HEK293 (cell line): Measurements from ENCODE around the gene KIF2B.

ENCODE experiments used
- CTCF ChIA-PET: fragments of 350-600 bp; formaldehyde crosslinking; extraction: SDS; loops from one replicate; lab custom pipeline; 2021; ENCODE audit warnings: antibody characterized with exemption; lab: Yijun Ruan, JAX
- POLR2A ChIA-PET: fragments of 300-600 bp; formaldehyde crosslinking; extraction: SDS; loops from one replicate; lab custom pipeline; 2020; ENCODE audit warnings: antibody characterized with exemption, inconsistent platforms; lab: Yijun Ruan, JAX
- H3K27ac ChIP-seq: fragments of 200-500 bp; sonication (Bioruptor generic); 2 replicates; pipeline ENCODE4 v1.5.1; 2014; ENCODE audit warnings: low read depth, low read length, control low read depth, inconsistent platforms; ENCODE audit errors: extremely low read depth
- H3K36me3 ChIP-seq, 2 experiments: fragments of 200-500 bp in 1 of 2; sonication (Bioruptor generic) in 1 of 2; 1 replicate in 1 of 2; 2 replicates in 1 of 2; pipeline ENCODE4 v1.5.1; 2014 to 2017; ENCODE audit warnings: inconsistent platforms in 2 of 2, low read length in 2 of 2; ENCODE audit not compliant: control insufficient read depth in 2 of 2, insufficient read depth in 1 of 2
- H3K4me1 ChIP-seq: fragments of 200-500 bp; sonication (Bioruptor generic); 2 replicates; pipeline ENCODE4 v1.5.1; 2014; ENCODE audit warnings: mild to moderate bottlenecking, low read length, inconsistent platforms; ENCODE audit not compliant: control insufficient read depth, insufficient read depth
- H3K4me3 ChIP-seq: 2 replicates; pipeline ENCODE4 v1.5.1; 2011; ENCODE audit warnings: low read depth, mild to moderate bottlenecking, control low read depth, low read length, moderate library complexity
- H3K9me3 ChIP-seq: fragments of 200-500 bp; sonication (Bioruptor generic); 2 replicates; pipeline ENCODE4 v1.5.1; 2014; ENCODE audit warnings: low read depth, low read length, inconsistent platforms; ENCODE audit not compliant: control insufficient read depth, insufficient read depth
- GLI2 ChIP-seq: fragments of 450-650 bp; formaldehyde crosslinking; IDR thresholded peaks from 2 replicates; pipeline ENCODE4; 2017; ENCODE audit warnings: missing biosample characterization, missing genetic modification characterization, low read depth, borderline replicate concordance
- MEIS1 ChIP-seq: sonication (generic); formaldehyde crosslinking; IDR thresholded peaks from 2 replicates; pipeline ENCODE4 v1.8.1; 2022; ENCODE audit warnings: missing genetic modification reagents, mild to moderate bottlenecking, borderline replicate concordance
- OSR2 ChIP-seq: fragments of 450-650 bp; formaldehyde crosslinking; IDR thresholded peaks from 2 replicates; pipeline ENCODE4 v1.5.1; 2016; ENCODE audit warnings: missing biosample characterization, missing genetic modification characterization
- SETDB1 ChIP-seq: IDR thresholded peaks from one replicate; pipeline ENCODE4 v1.6.1; 2017; ENCODE audit warnings: mild to moderate bottlenecking, low read length, moderate library complexity, mixed read lengths; ENCODE audit not compliant: insufficient read length
- SP2 ChIP-seq: fragments of 450-650 bp; formaldehyde crosslinking; IDR thresholded peaks from 2 replicates; pipeline ENCODE4 v1.5.1; 2016; ENCODE audit warnings: missing biosample characterization, missing genetic modification characterization
- TCF7L2 ChIP-seq: IDR thresholded peaks from 2 replicates; pipeline ENCODE4 v1.6.1; 2011; ENCODE audit warnings: low read depth, mild to moderate bottlenecking, inconsistent platforms, low read length, moderate library complexity, borderline replicate concordance
- ZIC2 ChIP-seq: fragments of 450-650 bp; formaldehyde crosslinking; IDR thresholded peaks from 2 replicates; pipeline ENCODE4 v1.5.1; 2016; ENCODE audit warnings: missing biosample characterization, missing genetic modification characterization
- ZNF10 ChIP-seq: fragments of 450-650 bp; formaldehyde crosslinking; IDR thresholded peaks from 2 replicates; pipeline ENCODE4 v1.5.1; 2017; ENCODE audit warnings: missing biosample characterization, missing genetic modification characterization
- ZNF112 ChIP-seq: fragments of 450-650 bp; formaldehyde crosslinking; IDR thresholded peaks from 2 replicates; pipeline ENCODE4 v1.5.0; 2017; ENCODE audit warnings: missing biosample characterization, missing genetic modification characterization
- ZNF138 ChIP-seq: fragments of 450-650 bp; formaldehyde crosslinking; IDR thresholded peaks from 2 replicates; pipeline ENCODE4 v1.5.1; 2016; ENCODE audit warnings: missing biosample characterization, missing genetic modification characterization, borderline replicate concordance
- ZNF202 ChIP-seq: fragments of 450-650 bp; formaldehyde crosslinking; IDR thresholded peaks from 2 replicates; pipeline ENCODE4 v1.5.1; 2016; ENCODE audit warnings: missing biosample characterization, missing genetic modification characterization, borderline replicate concordance
- ZNF223 ChIP-seq: fragments of 450-650 bp; formaldehyde crosslinking; IDR thresholded peaks from 2 replicates; pipeline ENCODE4 v1.5.1; 2016; ENCODE audit warnings: missing biosample characterization, missing genetic modification characterization
- ZNF239 ChIP-seq: fragments of 450-650 bp; formaldehyde crosslinking; IDR thresholded peaks from 2 replicates; pipeline ENCODE4 v1.5.1; 2016; ENCODE audit warnings: missing biosample characterization, missing genetic modification characterization
- ZNF24 ChIP-seq: fragments of 450-650 bp; formaldehyde crosslinking; IDR thresholded peaks from 2 replicates; pipeline ENCODE4 v1.5.1; 2016; ENCODE audit warnings: missing biosample characterization, missing genetic modification characterization
- ZNF311 ChIP-seq: fragments of 450-650 bp; formaldehyde crosslinking; IDR thresholded peaks from 2 replicates; pipeline ENCODE4 v1.5.1; 2017; ENCODE audit warnings: missing biosample characterization, missing genetic modification characterization, borderline replicate concordance
- ZNF354C ChIP-seq: fragments of 450-650 bp; formaldehyde crosslinking; IDR thresholded peaks from 2 replicates; pipeline ENCODE4 v1.5.1; 2016; ENCODE audit warnings: missing biosample characterization, missing genetic modification characterization, low read depth, borderline replicate concordance
- ZNF37A ChIP-seq: fragments of 450-650 bp; IDR thresholded peaks from 2 replicates; pipeline ENCODE4 v1.5.1; 2018; ENCODE audit warnings: missing biosample characterization, missing genetic modification characterization
- ZNF404 ChIP-seq: fragments of 450-650 bp; formaldehyde crosslinking; IDR thresholded peaks from 2 replicates; pipeline ENCODE4 v1.5.1; 2017; ENCODE audit warnings: missing biosample characterization, missing genetic modification characterization
- ZNF416 ChIP-seq: fragments of 450-650 bp; formaldehyde crosslinking; IDR thresholded peaks from 2 replicates; pipeline ENCODE4 v1.5.1; 2016; ENCODE audit warnings: missing biosample characterization, missing genetic modification characterization
- ZNF610 ChIP-seq: fragments of 450-650 bp; formaldehyde crosslinking; IDR thresholded peaks from 2 replicates; pipeline ENCODE4 v1.5.1; 2016; ENCODE audit warnings: missing biosample characterization, missing genetic modification characterization, borderline replicate concordance
- ZNF623 ChIP-seq: fragments of 450-650 bp; formaldehyde crosslinking; IDR thresholded peaks from 2 replicates; pipeline ENCODE4 v1.5.1; 2016; ENCODE audit warnings: missing biosample characterization, missing genetic modification characterization
- ZNF660 ChIP-seq: fragments of 450-650 bp; IDR thresholded peaks from 2 replicates; pipeline ENCODE4 v1.5.1; 2018; ENCODE audit warnings: missing biosample characterization, mild to moderate bottlenecking, missing genetic modification characterization
- TF ChIP-seq, protein P1 (sequence below): fragments of 450-650 bp; formaldehyde crosslinking; IDR thresholded peaks from 2 replicates; pipeline ENCODE4 v1.5.1; 2017; ENCODE audit warnings: missing biosample characterization, mild to moderate bottlenecking, missing genetic modification characterization, moderate library complexity
- TF ChIP-seq, protein P2 (sequence below): fragments of 450-650 bp; formaldehyde crosslinking; IDR thresholded peaks from 2 replicates; pipeline ENCODE4 v1.5.1; 2017; ENCODE audit warnings: missing biosample characterization, missing genetic modification characterization
- TF ChIP-seq, protein P3 (sequence below): fragments of 450-650 bp; formaldehyde crosslinking; IDR thresholded peaks from 2 replicates; pipeline ENCODE4 v1.5.1; 2016; ENCODE audit warnings: missing biosample characterization, missing genetic modification characterization
- TF ChIP-seq, protein P4 (sequence below): fragments of 450-650 bp; formaldehyde crosslinking; IDR thresholded peaks from 2 replicates; pipeline ENCODE4 v1.5.1; 2016; ENCODE audit warnings: missing biosample characterization, missing genetic modification characterization

KIF2B gene

DNA sequence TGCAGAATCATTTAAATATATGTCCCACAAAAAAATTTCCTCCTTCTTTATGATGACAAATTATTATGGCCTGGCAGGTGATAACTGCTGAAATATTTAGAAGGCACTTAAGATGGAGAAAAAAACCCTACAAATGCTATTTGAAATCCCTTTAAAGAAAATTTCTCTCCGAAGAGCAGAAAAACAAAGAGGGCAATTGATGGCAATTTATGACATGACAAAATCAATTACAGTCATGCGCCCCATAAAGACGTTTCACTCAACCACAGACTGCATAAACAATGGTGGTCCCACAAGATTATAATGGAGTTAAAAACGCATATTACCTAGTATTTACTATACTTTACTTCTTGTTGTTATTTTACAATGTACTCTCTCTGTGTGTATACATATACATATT, 25.2 kb upstream of the KIF2B start:
- H3K36me3 ChIP-seq: no peaks in the 10 kb centered on the region
- POLR2A ChIA-PET: no interaction called here
- H3K4me3 ChIP-seq: no peak overlapping the region
- CTCF ChIA-PET: no interaction called here
- TF ChIP-seq ZNF623 (tag by site-specific recombination) (no peak), ZNF239 (tag by site-specific recombination) (no peak), ZNF10 (tag by site-specific recombination) (no peak), SETDB1 (no peak), ZNF610 (tag by site-specific recombination) (no peak), ZNF223 (tag by site-specific recombination) (no peak)
- TF ChIP-seq, protein P1, sequence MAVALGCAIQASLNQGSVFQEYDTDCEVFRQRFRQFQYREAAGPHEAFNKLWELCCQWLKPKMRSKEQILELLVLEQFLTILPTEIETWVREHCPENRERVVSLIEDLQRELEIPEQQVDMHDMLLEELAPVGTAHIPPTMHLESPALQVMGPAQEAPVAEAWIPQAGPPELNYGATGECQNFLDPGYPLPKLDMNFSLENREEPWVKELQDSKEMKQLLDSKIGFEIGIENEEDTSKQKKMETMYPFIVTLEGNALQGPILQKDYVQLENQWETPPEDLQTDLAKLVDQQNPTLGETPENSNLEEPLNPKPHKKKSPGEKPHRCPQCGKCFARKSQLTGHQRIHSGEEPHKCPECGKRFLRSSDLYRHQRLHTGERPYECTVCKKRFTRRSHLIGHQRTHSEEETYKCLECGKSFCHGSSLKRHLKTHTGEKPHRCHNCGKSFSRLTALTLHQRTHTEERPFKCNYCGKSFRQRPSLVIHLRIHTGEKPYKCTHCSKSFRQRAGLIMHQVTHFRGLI: no peak
- H3K4me1 ChIP-seq: no peaks in the 10 kb centered on the region
- H3K9me3 ChIP-seq: no peaks in the 10 kb centered on the region
- no peak overlapping the region for H3K27ac ChIP-seq

DNA sequence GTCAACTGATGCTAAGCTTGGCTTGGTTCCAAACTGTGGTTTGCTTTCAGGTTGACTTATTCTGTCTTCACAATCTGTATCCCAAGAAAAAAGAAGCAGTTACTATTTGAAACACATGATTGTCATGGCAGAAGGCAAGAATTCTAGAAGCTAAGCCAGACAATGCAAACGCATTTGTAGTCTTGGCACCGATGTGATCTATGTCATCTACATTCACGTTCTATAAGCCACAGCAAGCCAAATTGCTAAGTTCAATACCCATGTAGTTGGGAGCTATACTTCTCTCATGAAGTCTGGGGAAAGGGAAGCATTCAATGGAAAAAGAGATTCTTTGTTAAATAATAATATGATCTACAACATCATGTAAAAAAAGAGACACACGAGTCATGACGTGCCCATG, 18.3 kb upstream of the KIF2B start:
- ChIA-PET POLR2A (no interaction called here), CTCF (interaction anchor here (0.7 kb wide), 1 partner anchor 143 kb away, joined by 3 read pairs; no protein-coding TSS in a partner anchor)

More for the DNA sequence above, 18.3 kb upstream of the KIF2B start:
- Histone ChIP-seq H3K36me3 (no peaks in the 10 kb centered on the region), H3K4me3 (no peak overlapping the region), H3K9me3 (no peaks in the 10 kb centered on the region), H3K4me1 (no peaks in the 10 kb centered on the region), H3K27ac (no peak overlapping the region)
- no peak for TF ChIP-seq ZNF311 (tag by site-specific recombination)
- no peak for TF ChIP-seq TCF7L2
- TF ChIP-seq ZNF354C (tag by site-specific recombination): no peak
- TF ChIP-seq, protein P2, sequence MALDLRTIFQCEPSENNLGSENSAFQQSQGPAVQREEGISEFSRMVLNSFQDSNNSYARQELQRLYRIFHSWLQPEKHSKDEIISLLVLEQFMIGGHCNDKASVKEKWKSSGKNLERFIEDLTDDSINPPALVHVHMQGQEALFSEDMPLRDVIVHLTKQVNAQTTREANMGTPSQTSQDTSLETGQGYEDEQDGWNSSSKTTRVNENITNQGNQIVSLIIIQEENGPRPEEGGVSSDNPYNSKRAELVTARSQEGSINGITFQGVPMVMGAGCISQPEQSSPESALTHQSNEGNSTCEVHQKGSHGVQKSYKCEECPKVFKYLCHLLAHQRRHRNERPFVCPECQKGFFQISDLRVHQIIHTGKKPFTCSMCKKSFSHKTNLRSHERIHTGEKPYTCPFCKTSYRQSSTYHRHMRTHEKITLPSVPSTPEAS (tag by site-specific recombination): no peak
- TF ChIP-seq ZNF660: no peak
- TF ChIP-seq, protein P3, sequence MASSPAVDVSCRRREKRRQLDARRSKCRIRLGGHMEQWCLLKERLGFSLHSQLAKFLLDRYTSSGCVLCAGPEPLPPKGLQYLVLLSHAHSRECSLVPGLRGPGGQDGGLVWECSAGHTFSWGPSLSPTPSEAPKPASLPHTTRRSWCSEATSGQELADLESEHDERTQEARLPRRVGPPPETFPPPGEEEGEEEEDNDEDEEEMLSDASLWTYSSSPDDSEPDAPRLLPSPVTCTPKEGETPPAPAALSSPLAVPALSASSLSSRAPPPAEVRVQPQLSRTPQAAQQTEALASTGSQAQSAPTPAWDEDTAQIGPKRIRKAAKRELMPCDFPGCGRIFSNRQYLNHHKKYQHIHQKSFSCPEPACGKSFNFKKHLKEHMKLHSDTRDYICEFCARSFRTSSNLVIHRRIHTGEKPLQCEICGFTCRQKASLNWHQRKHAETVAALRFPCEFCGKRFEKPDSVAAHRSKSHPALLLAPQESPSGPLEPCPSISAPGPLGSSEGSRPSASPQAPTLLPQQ: no peak
- TF ChIP-seq ZNF416 (tag by site-specific recombination): no peak
- no peak for TF ChIP-seq MEIS1 (CRISPR knock-in tag)
- no peak for TF ChIP-seq ZIC2 (tag by site-specific recombination)
- no peak for TF ChIP-seq ZNF37A (tag by site-specific recombination)
- TF ChIP-seq, protein P4, sequence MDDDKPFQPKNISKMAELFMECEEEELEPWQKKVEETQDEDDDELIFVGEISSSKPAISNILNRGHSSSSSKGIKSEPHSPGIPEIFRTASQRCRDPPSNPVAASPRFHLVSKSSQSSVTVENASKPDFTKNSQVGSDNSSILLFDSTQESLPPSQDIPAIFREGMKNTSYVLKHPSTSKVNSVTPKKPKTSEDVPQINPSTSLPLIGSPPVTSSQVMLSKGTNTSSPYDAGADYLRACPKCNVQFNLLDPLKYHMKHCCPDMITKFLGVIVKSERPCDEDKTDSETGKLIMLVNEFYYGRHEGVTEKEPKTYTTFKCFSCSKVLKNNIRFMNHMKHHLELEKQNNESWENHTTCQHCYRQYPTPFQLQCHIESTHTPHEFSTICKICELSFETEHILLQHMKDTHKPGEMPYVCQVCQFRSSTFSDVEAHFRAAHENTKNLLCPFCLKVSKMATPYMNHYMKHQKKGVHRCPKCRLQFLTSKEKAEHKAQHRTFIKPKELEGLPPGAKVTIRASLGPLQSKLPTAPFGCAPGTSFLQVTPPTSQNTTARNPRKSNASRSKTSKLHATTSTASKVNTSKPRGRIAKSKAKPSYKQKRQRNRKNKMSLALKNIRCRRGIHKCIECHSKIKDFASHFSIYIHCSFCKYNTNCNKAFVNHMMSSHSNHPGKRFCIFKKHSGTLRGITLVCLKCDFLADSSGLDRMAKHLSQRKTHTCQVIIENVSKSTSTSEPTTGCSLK (tag by site-specific recombination): no peak
- TF ChIP-seq ZNF202 (tag by site-specific recombination): no peak
- TF ChIP-seq ZNF112 (tag by site-specific recombination): no peak
- TF ChIP-seq ZNF404 (tag by site-specific recombination): no peak
- no peak for TF ChIP-seq GLI2 (tag by site-specific recombination)
- no peak for TF ChIP-seq SP2 (tag by site-specific recombination)
- TF ChIP-seq ZNF24 (tag by site-specific recombination): no peak
- no peak for TF ChIP-seq ZNF138 (tag by site-specific recombination)
- TF ChIP-seq OSR2 (tag by site-specific recombination): no peak
